Esophagus squamous epithelium (tissue), 4 donors: ENCODE measurements around the gene GALNT6.

Source experiments
- POLR2A ChIP-seq, 4 donors: fragments of 450-650 bp; IDR thresholded peaks; one replicate each; pipeline ENCODE4 v1.6.1; 2017; ENCODE audit warnings: antibody characterized with exemption in 4 of 4, mild to moderate bottlenecking in 4 of 4, moderate library complexity in 3 of 4
- TF ChIP-seq, protein P1 (sequence below), 6 experiments: fragments of 450-650 bp in 4 of 6; fragments of 200-600 bp in 2 of 6; sonication (generic) in 2 of 6; IDR thresholded peaks; one replicate each; pipeline ENCODE4 v1.5.1; 2016 to 2019; ENCODE audit warnings: antibody characterized with exemption in 6 of 6, mild to moderate bottlenecking in 4 of 6, moderate library complexity in 4 of 6

- TF ChIP-seq, protein P1, sequence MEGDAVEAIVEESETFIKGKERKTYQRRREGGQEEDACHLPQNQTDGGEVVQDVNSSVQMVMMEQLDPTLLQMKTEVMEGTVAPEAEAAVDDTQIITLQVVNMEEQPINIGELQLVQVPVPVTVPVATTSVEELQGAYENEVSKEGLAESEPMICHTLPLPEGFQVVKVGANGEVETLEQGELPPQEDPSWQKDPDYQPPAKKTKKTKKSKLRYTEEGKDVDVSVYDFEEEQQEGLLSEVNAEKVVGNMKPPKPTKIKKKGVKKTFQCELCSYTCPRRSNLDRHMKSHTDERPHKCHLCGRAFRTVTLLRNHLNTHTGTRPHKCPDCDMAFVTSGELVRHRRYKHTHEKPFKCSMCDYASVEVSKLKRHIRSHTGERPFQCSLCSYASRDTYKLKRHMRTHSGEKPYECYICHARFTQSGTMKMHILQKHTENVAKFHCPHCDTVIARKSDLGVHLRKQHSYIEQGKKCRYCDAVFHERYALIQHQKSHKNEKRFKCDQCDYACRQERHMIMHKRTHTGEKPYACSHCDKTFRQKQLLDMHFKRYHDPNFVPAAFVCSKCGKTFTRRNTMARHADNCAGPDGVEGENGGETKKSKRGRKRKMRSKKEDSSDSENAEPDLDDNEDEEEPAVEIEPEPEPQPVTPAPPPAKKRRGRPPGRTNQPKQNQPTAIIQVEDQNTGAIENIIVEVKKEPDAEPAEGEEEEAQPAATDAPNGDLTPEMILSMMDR (IDR thresholded peaks at IDR 0.05): no peak
- TF ChIP-seq POLR2A (IDR thresholded peaks at IDR 0.05): no peak
Observed at GRCh38 chr12:51386351-51386750, 4.9 kb downstream of the GALNT6 start.
